Measurements from ENCODE around the gene GAS7.
"Not testable (repeated sequence)": the region's sequence is repeated elsewhere in the genome, so short reads cannot be mapped to it uniquely, and the experiment has no call there.

GAS7 gene

DNA sequence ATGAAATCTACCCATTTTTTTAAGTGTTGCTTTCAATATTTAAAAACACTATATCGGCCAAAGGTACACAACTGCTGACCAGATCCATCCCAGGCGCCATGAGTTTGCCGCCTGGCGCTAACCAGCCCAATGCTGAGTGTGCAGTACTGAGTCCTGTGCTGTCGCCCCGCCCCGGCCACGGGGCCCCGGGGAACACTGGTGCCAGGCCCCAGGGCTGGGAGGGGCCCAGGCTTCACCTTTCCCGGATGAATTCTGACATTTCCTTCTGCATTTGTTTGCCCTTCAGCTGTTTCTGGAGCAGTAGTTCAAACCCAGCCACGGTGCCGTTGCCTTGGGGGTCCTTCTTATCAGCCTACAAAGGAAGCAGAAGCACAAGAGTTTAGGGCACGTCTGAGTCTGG lies 255.5 kb downstream of the GAS7 start:
- DNase-seq (ENCODE audit: low read depth in 3 of 3) = no peak

DNA sequence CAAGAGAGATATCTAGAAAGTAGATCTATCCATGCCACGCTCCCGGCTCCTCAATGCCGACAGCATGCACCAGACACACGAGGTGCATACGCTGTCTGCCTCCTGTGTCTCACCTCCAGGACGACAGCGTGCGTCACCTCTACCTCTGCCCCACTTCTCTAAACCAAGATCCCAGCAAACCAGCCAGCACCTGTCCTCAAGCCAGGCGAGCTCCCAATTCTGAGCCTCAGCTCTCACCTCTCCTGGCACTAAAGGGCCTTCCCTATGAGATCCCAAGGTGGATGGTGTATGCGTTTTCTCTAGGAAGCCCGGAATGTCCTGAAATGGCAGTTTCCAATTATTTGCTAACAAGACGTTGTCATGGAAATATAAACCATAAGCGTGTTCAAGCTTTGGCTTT lies 257.1 kb downstream of the GAS7 start:
- DNase-seq (ENCODE audit: low read depth in 3 of 3) = no peak

DNA sequence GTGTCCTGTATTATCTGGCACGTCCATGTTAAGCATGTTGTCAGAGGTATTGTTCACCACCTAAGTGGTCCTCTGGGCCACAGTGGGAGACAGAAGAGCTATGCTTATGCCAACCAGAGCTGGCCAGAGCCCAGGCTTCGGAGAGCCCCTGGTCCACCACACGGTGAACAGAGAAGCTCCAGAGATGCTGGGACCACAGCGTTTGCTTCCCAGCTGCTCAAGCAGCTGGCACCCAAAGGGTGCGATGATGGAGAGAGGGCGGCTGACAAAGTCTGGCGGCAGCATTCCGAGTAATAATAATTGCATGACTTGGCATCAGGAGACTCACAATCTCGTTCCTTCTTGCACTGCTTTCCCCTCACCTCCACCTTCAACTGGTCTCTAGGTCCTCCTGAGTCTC lies 257.6 kb downstream of the GAS7 start:
- no peak for DNase-seq (ENCODE audit: low read depth in 3 of 3)

DNA sequence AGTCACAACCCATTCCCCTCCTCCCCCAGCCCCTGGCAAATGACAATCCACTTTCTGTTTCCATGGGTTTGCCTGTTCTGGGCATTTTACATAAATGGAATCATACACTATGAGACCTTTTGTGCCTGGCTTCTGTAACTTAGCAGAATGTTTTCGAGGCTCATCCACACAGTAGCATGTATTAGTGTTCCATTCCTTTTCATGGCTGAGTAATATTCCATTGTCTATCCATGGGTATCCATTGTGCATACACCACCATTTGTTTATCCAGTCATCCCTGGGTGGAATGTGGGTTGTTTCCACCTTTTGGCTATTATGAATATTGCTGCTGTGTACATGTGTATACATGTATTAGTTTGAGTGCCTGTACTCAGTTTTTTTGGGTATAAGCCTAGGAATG lies 259.6 kb downstream of the GAS7 start:
- no peak for DNase-seq (ENCODE audit: low read depth in 3 of 3)

DNA sequence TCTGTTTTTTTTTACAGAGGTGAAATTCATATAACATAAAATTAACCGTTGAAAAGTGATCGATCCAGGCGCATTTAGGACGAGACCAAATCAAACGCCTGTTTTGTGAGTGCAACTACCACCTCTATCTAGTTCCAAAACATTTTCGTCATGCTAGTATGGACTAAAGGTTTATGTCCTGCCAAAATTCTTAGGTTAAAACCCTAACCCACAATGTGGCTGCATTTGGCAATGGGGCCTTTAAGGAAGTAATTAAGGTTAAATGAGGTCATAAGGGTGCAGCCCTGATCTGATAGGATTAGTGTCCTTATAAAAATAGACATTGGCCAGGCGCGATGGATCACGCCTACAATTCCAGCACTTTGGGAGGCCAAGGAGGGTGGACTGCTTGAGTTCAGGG lies 260.5 kb downstream of the GAS7 start:
- no peak for DNase-seq (ENCODE audit: low read depth in 3 of 3)

DNA sequence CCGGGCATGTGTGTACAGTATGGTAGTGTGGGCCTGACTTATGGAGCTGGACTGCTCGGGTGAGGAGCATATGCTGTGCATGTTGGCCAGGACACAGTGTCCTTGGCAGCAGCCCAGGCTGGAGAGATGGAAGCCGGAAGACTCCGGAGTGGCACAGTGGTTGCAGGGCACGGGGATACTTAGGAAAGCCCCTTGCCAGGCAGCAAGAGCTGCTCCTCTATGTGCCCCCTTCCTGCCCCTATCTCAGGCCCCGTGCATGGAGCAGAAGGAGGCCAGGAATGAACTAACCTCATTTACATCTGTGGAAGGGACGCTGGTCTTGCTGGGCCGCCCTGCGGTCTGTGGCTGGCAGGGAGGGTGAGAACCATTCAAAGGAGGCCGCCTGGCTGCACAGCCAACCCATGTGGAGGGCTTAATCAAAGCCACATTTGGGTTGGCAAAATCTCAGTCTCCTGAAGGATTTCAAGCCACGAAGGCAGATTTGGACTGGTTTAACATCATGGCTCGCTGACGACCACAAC lies 261.1 kb downstream of the GAS7 start:
- no peak for DNase-seq (ENCODE audit: low read depth in 3 of 3)

DNA sequence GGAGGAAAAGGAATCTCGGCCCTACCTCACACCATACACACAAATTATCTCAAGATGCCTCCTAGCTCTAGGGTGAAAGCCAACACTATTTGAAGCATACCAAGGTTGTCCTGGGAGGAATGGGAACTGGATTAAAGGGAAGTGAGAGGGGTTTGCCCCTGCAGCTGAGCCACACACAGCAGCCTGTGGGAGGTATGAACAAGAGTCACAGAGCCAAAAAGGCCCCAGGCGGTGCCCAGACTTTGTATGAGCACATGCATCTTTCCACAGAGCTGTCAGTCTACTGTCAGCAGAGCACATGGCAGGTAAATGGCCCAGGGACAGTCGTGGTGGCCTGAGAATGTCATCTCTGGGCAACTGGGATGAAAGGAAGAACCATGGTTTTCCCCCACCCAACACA lies 262.3 kb downstream of the GAS7 start:
- no peak for DNase-seq (ENCODE audit: low read depth in 3 of 3)

DNA sequence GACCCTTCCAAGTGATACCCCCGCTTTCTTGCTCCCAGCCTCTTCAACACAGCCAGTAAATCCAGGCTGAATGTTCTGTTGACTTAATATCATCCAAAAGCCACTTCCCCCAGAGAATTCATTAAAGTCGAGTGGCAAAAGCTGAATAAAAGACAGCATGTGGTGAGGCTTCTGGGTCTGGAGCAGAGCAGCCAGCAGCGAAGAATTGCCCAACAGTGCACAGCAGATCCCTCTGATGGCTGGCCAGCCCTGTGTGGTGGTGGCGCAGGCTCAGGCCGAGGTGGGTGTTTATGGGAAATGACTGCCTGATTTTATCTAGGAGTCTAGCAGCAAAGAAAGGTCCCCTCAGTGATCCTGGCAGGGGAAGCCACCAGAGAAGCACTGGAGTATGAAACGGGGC lies 263.0 kb downstream of the GAS7 start:
- no peak for DNase-seq (ENCODE audit: low read depth in 3 of 3)

DNA sequence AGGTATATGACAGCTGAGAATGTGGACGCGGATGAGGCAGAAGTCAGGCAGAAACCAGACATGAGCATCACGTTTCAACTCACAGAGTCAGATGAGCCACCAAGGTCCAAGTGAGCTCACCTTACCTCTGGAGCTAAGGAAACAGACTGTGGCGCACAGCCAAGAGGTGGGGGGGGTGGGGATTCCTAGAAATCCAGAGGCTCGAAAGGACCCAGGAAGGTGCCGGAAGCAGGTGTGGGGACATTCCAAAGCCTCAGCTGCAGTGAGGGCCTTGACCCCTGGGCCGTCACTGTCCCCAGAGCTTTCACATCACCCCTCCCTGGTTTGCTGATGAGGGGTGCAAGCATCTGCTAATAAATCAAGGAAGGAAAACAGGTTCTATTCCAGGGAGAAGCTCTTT lies 264.1 kb downstream of the GAS7 start:
- DNase-seq (ENCODE audit: low read depth in 3 of 3) = no peak

DNA sequence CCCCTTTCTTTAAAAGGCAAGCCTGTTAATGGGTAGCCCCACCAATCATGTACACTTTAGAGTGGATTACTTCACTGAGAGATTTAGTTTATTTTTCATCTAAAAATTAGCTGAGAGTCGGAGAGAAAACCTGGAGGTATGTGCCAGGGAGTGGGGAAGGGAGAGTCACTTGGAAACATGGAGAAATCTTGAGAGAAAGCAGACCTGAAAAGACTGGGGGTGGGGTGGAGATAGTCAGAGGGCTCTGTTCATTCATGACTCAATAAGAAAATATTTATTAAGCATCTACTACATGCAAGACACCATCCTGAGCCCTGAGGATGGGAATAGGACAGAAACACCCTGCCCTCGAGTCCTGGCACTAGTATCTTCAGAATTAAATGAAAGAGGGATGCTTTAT lies 265.9 kb downstream of the GAS7 start:
- DNase-seq (ENCODE audit: low read depth in 3 of 3) = no peak

DNA sequence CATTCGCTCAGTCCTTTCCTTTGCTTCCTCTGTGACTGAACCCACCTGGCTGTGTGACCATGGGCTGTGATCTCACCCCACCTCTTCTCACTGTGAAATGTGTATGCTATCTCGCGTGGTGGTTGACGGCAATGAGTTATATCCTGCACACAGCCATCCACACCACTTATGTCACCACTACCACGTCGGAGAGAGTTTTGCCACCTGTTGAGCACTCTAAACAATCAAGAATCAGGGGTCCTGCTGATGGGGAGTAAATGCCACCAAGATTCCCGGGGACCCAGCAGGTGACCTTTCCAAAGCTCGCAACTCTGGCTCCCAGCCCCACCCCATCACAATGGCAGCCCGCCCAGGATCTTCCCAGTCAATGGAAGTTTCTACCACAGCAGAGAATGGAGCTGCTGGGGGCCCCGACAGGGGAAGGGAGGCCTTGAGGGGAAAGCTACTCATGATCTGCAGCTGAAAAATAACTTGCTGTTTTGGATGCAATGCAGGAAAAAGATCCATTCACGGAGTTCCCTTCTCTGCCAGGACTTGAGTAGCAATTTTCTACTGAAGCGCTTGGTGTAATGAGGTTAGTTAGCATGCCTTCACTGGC lies 267.2 kb downstream of the GAS7 start:
- no peak for DNase-seq (ENCODE audit: low read depth in 3 of 3)

DNA sequence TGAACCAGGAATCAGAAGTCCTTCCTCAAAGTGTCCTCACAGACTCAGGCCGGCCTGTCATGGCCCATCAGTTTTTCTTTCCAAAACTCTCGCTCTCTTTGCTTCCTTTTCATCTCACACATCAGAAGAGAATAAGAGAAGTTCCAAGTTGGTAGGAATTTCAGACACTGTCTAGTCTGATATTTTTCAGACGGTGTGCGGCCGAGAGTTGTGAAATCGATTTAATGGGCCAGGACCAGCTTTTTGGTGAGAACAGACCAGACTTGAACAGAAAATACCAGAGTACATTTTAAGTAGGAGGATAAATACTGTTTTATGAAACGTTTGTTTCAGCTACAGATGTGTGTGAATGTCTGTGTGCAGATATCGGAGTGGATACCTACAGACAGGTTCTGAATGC lies 268.5 kb downstream of the GAS7 start:
- DNase-seq (ENCODE audit: low read depth in 3 of 3) = no peak

DNA sequence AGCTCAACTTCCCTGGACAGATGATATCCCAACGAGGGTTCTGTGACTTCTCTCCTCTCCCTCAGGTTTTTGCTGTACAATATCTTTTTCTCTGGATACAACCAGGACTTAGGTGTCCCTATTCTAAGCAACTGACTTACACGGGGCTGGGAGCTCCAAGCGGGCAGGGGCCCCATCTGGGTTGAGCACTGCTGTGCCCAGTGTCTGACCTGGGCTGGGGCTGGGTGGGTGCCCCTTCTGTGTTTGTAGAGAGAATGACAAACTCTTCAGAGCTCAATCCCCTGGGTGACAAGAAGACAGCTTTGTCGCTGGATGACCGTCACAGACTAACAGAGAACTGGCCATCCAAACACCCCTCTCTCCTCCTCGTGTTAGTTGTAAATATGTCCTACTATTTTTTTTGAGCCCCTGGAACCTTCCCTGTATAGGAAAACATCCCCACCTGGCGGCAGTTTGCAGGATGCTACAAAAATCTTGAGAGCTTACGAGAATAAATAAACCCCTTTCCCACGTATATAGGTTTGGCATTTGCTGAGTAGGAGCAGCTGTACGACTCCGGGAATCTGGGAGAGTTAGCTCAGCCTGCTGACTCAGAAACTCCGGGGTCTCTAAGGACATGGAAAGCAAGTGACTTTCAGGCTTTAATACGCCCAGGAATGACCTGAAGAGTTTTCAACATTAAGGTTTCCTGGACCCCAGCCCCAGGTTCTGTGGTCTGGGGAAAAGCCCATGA lies 269.6 kb downstream of the GAS7 start:
- DNase-seq (ENCODE audit: low read depth in 3 of 3) = no peak

DNA sequence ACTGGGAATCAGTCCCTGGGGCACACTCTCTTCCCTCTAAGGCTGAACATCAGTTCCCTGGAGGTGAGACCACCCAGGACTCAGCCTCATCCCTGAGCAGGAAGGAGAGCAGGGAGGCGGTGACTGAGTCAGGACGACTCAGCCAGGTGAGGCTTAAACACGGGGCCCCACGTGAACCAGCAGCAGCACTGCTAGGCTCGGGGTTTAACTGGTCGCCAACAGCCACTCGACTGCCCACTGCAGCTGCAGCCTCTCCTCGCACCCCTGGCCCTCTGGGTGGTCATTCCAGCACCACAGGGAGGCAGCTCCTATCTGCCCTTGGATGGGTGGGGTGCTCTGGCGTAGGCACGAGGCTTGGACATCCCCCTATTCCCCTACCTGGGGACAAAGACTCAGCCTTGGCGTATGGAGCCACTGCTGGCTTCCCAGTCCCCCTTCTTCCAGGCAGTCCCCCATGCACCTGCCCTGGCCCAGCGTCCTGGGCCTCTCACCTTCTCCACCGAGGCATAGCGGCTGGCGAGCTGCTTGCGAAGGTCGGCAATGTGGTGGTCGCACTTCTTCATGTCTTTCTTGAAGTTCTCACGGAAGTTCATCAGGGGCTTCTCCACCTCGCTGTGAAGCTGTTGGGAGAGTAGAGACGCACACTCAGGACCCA lies 272.1 kb downstream of the GAS7 start:
- no peak for DNase-seq (ENCODE audit: low read depth in 3 of 3)

DNA sequence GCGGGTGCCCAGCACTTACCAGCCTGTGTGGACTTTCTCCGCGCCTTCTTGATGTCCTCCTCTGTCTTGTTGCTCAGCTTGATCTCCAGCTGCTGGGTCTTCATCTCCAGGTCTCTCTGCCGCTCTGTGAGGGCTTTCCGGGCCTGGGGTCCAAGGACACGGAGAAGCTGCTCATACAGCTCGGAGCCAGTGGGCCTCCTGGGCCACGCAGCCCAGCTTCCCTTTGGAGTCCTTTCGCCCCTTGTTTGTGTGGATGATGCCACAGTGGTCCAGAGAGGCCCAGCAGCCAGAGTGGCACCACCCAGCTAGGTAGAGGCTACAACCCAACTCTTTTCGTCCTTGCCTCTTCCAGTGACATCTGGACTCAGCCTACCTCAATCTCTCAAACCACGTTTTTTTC lies 272.9 kb downstream of the GAS7 start:
- no peak for DNase-seq (ENCODE audit: low read depth in 3 of 3)

DNA sequence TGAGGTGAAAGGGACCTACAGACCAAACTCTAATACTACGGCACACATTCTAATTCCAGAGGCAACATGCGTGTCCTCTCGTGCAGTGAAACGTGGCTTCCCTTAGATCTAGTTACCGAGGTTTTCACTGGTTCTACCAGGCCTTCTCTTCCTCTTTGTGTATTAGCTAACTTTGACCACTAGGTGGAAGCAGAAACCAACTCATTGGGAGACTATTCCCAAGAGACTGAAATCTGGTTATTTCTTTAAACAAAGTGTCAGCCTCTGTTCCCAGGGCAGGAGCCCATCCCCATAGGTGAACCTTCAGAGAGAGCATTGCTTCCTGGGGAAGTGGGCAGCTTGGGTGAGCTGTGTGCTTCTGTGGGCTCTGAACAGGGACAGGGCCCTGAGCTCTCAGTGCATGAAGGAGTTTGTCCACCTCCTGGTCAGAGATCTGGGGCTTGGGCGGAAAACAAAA lies 273.6 kb downstream of the GAS7 start:
- no peak for DNase-seq (ENCODE audit: low read depth in 3 of 3)

DNA sequence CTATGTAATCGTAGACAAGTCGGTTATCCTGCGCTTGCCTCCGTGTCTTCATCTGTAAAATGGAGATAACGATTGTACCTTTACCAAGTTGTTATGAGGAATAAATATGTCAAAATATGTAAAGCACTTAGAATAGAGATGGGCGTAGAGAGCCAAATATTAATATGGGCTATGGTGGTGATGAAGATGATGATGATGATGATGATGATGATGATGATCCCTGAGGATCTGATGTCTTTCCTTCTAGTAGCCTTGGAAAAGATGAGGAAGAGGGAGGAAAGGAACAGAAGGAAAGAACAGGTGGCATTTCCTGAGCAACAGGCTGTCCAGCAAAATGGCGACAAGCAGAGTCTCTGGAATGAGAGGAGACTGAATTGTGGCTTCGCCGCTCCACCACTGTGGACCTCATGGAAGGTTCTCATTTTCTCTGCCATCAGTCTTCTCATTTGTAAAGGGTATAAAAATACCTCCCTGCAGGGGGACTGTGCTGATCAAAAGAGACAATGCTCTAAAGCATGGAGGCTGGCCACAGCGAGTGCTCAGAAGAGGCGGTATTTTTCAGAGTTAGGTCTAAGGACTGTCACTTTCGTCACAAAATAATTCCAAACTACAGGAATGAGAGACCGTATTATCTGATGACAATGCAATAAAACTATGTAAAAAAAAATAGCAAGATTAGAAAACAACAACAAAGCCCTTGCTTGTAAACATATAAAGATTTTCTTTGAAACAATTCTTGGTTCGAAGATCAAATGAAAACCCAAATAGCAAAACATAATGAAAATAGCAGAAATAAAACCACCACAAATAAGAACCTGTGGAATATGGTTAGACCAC lies 276.2 kb downstream of the GAS7 start:
- DNase-seq (ENCODE audit: low read depth in 3 of 3) = no peak

DNA sequence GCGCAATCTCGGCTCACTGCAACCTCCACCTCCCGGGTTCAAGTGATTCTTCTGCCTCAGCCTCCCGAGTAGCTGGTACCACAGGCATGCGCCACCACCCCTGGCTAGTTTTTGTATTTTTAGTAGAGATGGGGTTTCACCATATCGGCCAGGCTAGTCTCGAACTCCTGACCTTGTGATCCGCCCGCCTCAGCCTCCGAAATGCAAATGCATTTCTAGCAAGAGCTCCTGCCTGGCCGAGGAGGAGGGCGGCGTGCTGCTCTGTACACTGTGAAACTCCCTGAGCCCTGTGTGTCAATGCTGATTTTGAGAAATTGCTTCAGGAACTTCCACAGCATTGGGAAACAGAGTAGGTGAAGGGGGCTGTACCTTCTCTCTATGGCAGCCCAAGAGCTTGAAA lies 277.2 kb downstream of the GAS7 start:
- DNase-seq (ENCODE audit: low read depth in 3 of 3) = not testable (repeated sequence)

DNA sequence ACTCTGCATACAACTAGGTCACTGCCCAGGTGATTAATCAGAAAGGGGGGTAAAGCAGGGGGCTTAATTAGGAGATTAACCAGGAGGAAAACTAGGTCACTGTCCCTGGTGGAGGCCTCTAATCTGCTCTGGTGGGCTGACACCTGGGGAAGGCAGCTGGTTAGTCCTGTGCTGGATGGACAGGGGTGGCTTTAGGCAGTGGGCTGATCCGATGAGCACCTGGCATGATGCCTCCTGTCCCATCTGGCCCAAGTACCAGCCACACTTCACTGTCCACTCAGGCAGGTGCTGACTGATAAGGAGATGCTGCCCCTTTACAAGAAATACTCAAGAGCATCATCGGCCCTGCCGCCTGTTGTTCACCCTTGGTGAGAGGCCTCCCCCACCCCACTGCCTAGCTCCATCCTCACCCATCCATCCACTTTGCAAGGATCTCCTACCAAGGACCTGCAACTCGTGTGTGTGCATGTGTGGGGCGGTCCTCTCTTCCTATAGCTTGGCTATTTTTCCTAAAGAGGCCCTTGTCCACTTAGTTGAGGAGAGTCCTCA lies 279.5 kb downstream of the GAS7 start:
- DNase-seq (ENCODE audit: low read depth in 3 of 3) = no peak

DNA sequence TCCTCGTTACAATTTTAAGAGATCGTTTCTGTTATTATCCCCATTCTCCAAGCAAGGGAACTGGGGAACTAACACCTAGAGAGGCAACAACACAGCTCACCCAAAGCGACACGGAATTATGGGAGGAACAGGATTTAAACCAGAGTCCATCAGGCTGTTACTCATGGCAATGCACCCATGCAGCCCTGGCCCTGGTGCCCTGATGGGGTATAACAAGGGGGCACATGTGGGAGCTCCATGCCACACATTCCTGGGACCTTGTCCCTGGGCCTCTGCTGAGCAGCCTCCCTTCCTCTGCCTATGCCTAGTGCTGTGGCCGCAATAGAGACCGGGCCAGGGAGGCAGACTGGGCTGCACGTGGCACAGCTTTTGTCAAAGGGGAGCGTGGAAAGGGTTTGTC lies 280.1 kb downstream of the GAS7 start:
- no peak for DNase-seq (ENCODE audit: low read depth in 3 of 3)

DNA sequence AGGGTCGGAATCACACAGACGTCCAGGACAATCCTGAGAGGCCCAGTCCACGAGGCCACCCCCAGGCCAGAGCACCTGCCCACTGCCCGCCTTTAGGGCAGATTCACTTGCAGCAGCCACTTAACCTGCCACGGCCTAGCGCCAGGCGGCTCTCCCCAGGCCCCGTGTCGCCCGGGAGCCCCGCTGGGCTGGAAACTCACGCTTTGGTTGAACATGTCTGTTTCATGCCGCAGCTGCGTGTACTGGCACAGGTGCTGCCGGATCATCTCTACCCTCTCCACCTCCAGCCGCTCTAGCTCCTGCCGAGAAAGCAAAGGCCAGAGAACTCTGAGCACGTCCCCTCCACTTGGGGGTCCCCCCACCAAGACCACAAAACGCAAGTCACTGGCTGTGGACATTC lies 280.6 kb downstream of the GAS7 start:
- no peak for DNase-seq (ENCODE audit: low read depth in 3 of 3)

DNA sequence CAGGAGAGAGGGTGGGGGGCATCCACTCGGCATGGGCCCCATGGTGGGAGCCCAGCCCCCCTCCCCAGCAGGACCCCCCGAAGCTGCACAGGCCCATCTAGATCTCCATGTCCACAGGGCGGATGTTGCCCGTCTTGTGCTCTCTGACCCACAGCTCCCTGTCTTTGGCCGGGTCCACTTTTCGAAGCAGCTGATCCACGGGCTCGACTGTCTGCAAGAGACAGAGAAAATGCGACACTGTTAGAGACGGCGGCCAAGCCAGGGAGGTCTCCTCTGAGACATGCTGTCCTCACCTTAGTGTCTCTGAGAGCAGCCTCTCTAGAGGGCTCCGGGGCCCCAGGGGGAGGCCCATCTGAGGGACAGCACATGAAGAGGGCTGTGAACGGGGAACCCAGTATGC lies 281.3 kb downstream of the GAS7 start:
- DNase-seq (ENCODE audit: low read depth in 3 of 3) = no peak

Data from stimulated activated CD4-positive, alpha-beta T cell treated with anti-CD3 and anti-CD28 coated beads, TNF-alpha, amount 100 ng/mL, for 4 hours (primary cell).